Inflammatory macrophage treated with lipopolysaccharide for 1 hour (primary cell): ENCODE results near the gene PIK3CB.
"Not testable (repeated sequence)": the region's sequence is repeated elsewhere in the genome, so short reads cannot be mapped to it uniquely, and the experiment has no call there.

Experiments
- DNase-seq, 2 donors: peaks; one replicate each; pipeline ENCODE4 v3.0.0-alpha.2; 2020 to 2022

PIK3CB gene

DNA sequence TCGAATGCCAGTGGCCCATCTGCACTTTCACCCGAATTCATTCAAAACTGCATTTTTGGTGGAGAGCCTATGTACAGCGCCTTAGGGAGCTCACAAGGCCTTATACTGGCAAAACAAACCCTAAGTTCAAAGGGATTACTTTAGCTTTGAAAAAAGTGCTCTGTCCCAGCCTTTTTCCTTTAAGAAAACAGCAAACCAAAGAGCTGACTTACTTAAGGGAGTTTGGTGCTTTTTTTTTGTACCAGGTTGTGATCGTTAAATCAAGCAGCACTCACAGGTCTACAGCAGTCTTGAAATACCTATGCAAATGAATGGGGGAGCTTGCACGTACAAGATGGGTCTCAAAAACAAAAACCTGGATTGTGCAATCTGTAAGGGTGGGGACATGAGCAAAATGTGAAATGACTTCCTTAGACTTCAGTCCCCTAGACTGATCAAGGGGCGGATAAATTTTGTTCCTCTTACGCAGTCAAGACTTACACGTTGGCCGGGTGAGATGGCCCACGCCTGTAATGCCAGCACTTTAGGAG, 11.6 kb upstream of the PIK3CB start:
- DNase-seq: peak; percentile 41 to 51

DNA sequence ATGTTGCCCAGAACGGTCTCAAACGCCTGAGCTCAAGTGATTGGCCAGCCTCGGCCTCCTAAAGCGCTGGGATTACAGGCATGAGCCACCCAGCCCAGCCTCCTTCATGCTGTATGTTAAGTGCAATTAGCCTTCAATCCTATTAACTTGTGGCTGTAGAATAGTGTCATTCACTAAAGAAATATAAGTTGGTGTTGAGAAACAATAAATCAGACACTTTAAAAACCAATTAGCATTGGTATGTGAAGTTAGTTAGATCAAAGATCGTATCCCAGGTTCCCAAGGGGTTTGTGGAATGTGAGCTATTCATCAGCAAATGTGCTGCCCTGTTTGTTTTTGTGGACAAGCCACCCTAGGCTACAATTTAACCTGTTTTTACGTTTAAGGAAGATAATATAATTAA, 11.0 kb upstream of the PIK3CB start:
- no peak for DNase-seq

DNA sequence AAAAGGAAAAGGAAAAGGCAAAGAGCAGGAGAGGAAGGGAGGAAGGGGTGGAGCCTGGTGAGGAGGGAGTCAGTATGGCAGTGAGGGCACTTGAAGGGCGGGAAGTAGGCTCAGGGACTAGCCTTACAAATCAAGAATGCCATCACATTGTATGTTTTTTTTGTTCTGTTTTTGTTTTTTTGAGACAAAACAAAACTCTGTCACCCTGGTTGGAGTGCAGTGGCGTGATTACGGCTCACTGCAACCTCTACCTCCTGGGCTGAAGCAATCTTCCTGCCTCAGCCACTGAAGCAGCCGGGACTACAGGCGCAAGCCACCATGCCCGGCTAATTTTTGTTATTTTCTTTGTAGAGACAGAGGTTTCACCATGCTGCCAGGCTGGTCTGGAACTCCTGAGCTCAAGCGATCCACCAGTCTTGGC, 10.5 kb upstream of the PIK3CB start:
- DNase-seq: no peak

DNA sequence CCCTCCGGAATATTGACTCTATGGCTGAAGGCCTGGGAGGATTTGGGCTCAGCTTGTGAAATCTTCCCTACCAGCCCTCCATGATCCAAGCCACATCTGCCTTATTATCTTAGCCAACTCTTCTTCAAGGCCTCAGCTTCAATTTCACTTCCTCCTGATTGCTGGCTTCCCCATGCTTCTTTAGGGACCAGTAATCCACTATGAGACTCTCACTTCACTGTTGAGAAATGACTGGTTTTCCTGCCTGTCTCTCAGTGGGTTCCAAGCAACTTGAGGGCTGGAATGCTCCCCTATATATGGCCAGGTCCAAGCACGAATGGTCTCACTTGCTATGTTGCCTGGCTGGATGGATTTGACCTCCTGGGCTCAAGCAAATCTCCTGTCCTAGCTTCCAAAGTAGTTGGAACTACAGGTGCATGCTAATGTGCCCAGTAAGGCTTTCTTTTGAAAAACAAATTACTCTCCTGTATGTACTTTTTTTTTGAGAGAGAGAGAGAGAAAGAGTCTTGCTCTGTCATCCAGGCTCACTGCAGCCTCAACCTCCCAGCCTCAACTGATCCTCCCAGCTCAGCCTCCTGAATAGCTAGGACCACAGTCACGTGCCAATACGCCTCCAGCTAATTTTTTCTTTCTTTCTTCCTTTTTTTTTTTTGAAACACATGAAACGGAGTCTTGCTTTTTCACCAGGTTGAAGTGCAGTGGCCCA, 7.9 kb upstream of the PIK3CB start:
- DNase-seq: peak; percentile 79 to 86

- DNase-seq: not testable (repeated sequence)
These were observed 3.7 kb upstream of the PIK3CB start for GRCh38 chr3:138838385-138838784.

GRCh38 chr3:138835846-138836245, 1.1 kb upstream of the PIK3CB start:
- DNase-seq: not testable (repeated sequence)

DNA sequence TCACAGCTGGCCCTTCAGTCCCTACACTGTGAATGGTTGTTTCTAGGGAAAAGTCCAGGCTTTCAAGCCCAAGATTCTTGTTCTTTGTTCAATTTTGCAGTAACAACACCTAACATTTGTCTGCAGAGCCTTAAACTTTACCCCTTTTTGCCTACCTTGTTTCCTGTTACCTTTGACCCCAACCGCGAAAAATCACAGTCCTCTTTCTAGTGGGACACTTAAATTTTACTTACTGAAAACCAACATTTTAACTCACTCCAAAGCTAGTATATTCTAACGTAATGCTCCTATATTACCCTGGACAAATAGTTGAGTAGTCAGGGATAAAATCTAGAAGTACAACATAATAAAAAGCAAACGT, 649 bp upstream of the PIK3CB start:
- no peak for DNase-seq

DNA sequence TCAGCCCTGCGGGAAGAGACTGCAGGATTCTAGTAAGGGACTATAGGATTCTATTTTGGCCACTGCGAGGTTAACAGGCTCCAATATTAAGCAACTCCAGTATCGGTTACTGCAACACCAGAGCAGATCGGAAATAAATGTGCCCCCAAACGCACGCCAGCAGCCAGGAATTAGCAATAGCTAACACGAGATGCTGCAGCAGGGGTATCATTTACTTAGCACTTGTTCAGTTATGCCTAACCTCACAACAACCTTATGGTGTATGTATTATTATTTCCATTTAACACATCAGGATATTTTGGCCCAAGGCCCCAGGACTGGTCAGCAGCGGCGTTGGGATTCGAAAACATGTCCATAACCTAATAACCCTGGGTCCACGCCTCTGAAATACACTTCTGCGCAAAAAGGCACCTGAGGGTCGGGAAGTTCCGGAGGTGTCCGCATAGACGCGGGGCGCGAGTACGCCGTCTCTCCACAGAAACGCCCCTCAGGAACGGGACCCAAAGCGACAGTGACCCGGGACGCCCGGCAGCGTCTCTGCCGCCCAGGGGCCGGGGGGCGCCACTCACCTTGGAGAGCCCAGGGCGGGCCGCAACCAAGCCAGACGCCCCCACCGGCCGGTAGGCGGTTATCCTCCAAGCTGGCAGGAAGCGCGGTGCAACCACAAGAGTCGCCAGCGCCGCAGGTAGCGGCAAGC, 681 bp downstream of the PIK3CB start:
- DNase-seq: peak in 1 of 2 donors; percentile 23

GRCh38 chr3:138832473-138833057, 2.2 kb downstream of the PIK3CB start:
- DNase-seq: not testable (repeated sequence)

DNA sequence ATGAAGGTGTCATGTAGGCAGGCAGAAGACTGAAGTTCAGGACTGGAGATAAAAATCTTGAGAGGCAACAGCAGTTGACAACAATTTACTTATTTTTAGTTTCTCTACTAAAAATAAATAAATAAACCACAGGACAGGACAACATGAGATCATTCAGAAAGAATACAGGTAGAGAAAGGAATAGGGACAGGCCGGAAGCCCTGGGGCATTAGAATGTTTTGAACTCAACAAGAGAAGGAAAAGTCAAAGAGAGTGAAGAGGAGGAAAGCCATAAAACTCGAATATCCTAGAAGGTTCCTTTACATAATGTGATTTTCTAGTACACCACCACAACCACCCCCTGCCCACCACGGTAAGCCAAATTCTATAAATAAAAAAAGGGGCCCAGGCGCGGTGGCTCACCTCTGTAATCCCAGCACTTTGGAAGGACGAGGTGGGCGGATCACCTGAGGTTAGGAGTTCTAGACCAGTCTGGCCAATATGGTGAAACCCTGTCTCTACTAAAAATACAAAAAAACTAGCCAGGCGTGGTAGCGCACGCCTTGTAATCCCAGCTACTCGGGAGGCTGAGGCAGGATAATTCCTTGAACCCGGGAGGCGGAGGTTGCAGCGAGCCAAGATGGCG, 4.7 kb downstream of the PIK3CB start:
- DNase-seq: no peak

DNA sequence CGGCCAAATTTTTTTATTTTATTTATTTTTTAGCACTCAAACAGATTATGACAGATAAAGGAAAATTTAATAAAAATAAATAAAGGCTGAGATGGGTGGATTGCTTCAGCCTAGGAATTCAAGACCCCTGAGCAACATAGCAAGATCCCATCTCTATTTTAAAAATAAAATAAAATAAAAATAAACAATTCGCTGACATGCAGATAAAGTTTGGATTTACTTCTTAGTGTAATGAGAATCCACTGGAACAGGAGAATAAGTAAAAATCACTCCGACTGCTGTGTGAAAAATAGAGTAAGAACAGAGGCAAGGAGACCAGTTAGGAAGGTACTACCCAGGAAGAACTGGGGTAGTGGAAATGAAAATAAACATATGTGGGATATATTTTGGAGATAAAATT, 5.6 kb downstream of the PIK3CB start:
- DNase-seq: no peak

GRCh38 chr3:138827222-138827621, 7.5 kb downstream of the PIK3CB start:
- no peak for DNase-seq

DNA sequence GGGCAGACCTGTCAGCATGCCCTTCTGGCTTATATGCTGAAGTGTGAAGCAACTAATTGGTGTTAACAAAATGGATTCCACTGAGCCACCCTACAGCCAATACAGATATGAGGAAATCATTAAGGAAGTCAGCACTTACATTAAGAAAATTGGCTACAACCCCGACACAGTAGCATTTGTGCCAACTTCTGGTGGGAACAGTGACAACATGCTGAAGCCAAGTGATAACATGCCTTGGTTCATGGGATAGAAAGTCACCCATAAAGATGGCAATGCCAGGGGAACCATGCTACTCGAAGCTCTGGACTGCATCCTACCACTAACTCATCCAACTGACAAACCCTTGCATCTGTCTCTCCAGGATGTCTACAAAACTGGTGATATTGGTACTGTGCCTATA, 9.4 kb downstream of the PIK3CB start:
- DNase-seq: no peak

DNA sequence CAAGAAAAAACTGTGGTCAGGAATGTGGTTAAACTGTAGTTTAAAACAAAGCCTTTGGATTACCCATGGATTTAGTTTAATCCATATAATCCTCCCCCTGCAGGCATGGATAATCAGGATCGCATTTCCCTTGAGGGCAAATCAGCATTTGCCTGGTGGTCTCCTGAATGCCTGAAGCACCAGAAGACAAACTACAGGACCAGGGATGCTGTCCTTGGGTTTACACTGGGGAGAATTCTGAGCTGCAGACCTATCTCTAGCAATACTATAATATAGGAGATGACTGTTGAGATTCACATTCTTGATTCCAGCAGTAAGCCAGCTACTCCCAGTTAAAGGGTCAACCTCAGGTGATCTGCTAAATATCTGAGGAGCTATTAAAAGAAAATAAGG, 10.6 kb downstream of the PIK3CB start:
- no peak for DNase-seq

DNA sequence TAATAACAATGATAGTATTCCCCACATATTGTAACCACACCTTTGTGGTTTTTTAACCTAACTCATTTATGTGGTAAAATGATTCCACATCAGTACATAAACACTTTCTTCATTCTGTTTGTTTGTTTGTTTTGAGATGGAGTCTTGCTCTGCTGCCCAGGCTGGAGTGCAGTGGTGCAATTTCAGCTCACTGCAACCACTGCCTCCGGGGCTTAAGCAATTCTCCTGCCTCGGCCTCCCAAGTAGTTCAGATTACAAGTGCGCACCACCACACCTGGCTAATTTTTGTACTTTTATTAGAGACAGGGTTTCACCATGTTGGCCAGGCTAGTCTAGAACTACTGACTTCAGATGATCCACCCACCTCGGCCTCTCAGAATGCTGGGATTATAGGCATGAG, 14.3 kb downstream of the PIK3CB start:
- not testable (repeated sequence) for DNase-seq

GRCh38 chr3:138818185-138818860, 16.4 kb downstream of the PIK3CB start:
- peak; percentile 38 to 48 for DNase-seq

GRCh38 chr3:138817695-138818094, 17.0 kb downstream of the PIK3CB start:
- no peak for DNase-seq

- DNase-seq: peak in 1 of 2 donors; percentile 12
These were observed 21.9 kb downstream of the PIK3CB start for GRCh38 chr3:138812806-138813205.

DNA sequence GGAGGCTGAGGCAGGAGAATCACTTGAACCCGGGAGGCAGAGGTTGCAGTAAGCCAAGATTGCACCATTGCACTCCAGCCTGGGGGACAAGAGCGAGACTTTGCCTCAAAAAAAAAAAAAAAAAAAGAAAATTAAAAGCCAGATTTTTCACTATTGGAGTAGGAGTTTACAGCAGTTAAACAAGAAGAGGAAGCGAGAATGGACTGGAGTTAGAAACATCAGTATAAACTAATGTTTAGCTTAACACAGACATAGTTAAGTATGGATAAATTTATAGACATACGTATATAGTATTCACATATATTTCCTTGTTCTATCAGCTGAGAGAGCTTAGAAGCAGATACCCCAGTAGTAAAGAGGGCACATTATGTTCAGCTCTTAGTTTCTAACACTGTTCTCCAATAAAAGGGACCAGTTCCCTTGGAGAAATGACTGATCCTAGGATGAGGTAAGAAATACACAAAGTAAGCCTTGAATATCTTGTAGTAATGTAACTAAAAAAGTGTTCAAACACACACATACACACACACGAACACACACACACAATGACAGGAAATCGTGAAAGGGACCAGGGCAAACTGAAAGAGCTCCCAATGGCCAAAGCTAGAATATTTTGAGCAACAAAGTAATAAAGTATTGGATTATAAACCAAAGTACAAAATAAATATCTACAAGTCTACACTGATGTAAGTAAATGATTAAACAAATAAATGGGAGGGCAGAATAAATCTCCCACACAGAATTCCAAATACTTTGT, 25.1 kb downstream of the PIK3CB start:
- DNase-seq: peak; percentile 11 to 33

DNA sequence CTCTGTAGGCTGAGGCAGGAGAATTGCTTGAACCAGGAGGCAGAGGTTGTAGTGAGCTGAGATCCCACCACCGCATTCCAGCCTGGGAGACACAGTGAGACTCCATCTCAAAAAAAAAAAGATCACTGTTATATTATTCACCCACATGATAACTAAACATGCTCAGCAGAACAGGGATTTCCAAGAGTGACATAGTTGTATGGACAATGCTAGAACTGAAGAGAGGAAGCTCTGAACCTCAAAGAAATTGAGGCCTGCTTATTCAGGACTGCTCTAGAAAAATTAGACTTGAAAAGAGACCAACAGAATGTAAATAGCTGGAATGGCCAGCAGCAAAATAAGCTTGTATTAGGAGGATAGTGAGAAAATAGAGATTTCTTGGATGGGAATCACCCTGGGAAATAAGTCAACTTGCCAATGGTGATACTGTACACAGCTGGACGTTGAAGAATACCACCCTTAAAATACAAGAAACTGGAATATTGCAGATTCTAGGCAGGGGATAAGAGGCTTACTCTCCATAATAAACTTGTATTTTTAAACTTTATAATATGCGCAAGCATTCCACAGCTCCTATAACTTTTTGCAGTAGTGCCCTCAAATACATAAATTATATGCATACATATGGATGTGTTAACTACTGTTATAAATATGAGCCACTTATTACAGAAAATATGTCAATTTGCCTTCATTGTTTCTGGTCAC, 28.2 kb downstream of the PIK3CB start:
- DNase-seq: peak; percentile 45 to 57

DNA sequence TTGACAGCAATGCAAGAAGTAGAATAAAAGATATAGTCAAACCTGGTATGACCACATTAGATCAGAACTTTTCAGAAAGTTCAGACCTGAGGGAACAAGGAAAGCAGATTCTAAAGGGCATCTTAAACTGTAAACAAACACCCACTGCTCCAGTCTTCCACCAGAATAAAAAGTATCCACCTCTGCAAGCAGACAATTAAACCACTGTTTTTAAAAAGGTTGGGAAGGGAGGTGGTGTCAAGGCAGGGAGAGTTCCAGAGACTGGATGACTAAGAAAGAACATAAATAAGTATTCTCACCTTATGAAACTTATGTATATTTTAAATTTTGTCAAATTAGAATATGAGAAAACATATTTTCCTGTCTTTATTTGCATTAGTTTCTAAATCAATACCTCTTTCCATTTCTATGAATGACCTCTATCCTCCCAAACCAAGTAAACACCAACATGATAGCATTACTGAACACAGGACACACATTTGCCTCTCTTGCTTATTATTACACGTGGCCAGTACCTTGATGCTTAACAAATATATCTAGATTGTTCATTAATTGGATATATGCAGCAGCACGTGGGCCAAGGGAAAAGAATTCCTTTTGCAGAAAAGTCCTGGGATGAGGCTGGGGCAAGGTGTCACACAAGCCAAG, 31.6 kb downstream of the PIK3CB start:
- DNase-seq: no peak
